Measurements from ENCODE around the gene LYST. TPM values are rescaled to one million over a fixed set of nuclear protein-coding genes. Genes with fewer than 3 reads are reported as not detected.

LYST gene
- polyA plus RNA-seq, 3 donors = 46.3 to 128 (median 67.9) TPM

GRCh38 chr1:235742914-235743599 lies 123.6 kb downstream of the LYST start:
- no peak overlapping the region for H3K9ac ChIP-seq (ENCODE audit: insufficient read depth, low read length, poor library complexity, severe bottlenecking)
- H3K4me1 ChIP-seq (ENCODE audit: control insufficient read depth in 1 of 2, insufficient read depth in 2 of 2, low read length in 2 of 2) = peaks cover 0 to 2% of the 10 kb centered on the region in 2 donors
- H3K9me3 Mint-ChIP-seq = no peaks in the 10 kb centered on the region
- no peaks in the 10 kb centered on the region for H3K27me3 ChIP-seq (ENCODE audit: control insufficient read depth in 2 of 2, insufficient read depth in 2 of 2, low read length in 2 of 2)
- H3K27ac ChIP-seq (ENCODE audit: low read depth in 1 of 2, low read length in 2 of 2) = peak overlapping the region in 1 of 2 donors; percentile 3
- no CpG with 5 or more reads among the region's 5 CpGs for WGBS (ENCODE audit: insufficient coverage)
- H3K27ac Mint-ChIP-seq = no peak overlapping the region
- no peak overlapping the region for H3K4me3 Mint-ChIP-seq
- H3K9me3 ChIP-seq (replicated peaks in 1 of 2; ENCODE audit: control insufficient read depth in 1 of 2, insufficient read depth in 1 of 2, low read length in 2 of 2) = no peaks in the 10 kb centered on the region
- H2AFZ ChIP-seq (ENCODE audit: insufficient read depth, low read depth, low read length, poor library complexity, severe bottlenecking) = no peak overlapping the region
- H3K4me2 ChIP-seq (replicated peaks; ENCODE audit: extremely low read depth, low read length, poor library complexity, severe bottlenecking) = no peak overlapping the region
- peaks cover 12% of the 10 kb centered on the region for H3K4me1 Mint-ChIP-seq
- H3K4me3 ChIP-seq (replicated peaks in 1 of 3; ENCODE audit: low read depth in 2 of 3, low read length in 3 of 3) = no peak overlapping the region
- intact Hi-C loops (cut with micrococcal nuclease) = no loop called here
- H3K36me3 ChIP-seq (replicated peaks in 1 of 2; ENCODE audit: control insufficient read depth in 1 of 2, insufficient read depth in 2 of 2, low read length in 2 of 2) = peaks cover 100% of the 10 kb centered on the region in 2 donors
- peaks cover 55% of the 10 kb centered on the region for H3K79me2 ChIP-seq (ENCODE audit: insufficient read depth, low read length)
- H3K27me3 Mint-ChIP-seq (ENCODE audit: low read depth in 3 of 3) = peaks cover 0 to 2% (median 0%) of the 10 kb centered on the region in 3 donors
- peaks cover 99% of the 10 kb centered on the region for H4K20me1 ChIP-seq (ENCODE audit: insufficient read depth, low read length)
- DNase-seq = no peak
- no peak for TF ChIP-seq CTCF (IDR thresholded peaks at IDR 0.05)
- H3K36me3 Mint-ChIP-seq = peaks cover 76 to 77% of the 10 kb centered on the region in 2 donors

- no peak overlapping the region for H3K9ac ChIP-seq (ENCODE audit: insufficient read depth, low read length, poor library complexity, severe bottlenecking)
- no peak overlapping the region for H3K4me3 ChIP-seq (replicated peaks in 1 of 3; ENCODE audit: low read depth in 2 of 3, low read length in 3 of 3)
- peaks cover 84 to 87% of the 10 kb centered on the region in 2 donors for H3K36me3 Mint-ChIP-seq
- intact Hi-C loops (cut with micrococcal nuclease) = no loop called here
- peaks cover 65% of the 10 kb centered on the region for H3K79me2 ChIP-seq (ENCODE audit: insufficient read depth, low read length)
- H3K9me3 ChIP-seq (replicated peaks in 1 of 2; ENCODE audit: control insufficient read depth in 1 of 2, insufficient read depth in 1 of 2, low read length in 2 of 2) = no peaks in the 10 kb centered on the region
- peak overlapping the region in 1 of 2 donors; percentile 43 for H3K27ac ChIP-seq (ENCODE audit: low read depth in 1 of 2, low read length in 2 of 2)
- no peak overlapping the region for H3K4me2 ChIP-seq (replicated peaks; ENCODE audit: extremely low read depth, low read length, poor library complexity, severe bottlenecking)
- TF ChIP-seq CTCF (IDR thresholded peaks at IDR 0.05) = no peak
- H3K27me3 ChIP-seq (ENCODE audit: control insufficient read depth in 2 of 2, insufficient read depth in 2 of 2, low read length in 2 of 2) = no peaks in the 10 kb centered on the region
- H3K4me1 Mint-ChIP-seq = peaks cover 8% of the 10 kb centered on the region
- peaks cover 0 to 2% of the 10 kb centered on the region in 2 donors for H3K4me1 ChIP-seq (ENCODE audit: control insufficient read depth in 1 of 2, insufficient read depth in 2 of 2, low read length in 2 of 2)
- WGBS (ENCODE audit: insufficient coverage) = 94% methylated on average over 2 of the region's 5 CpGs
- peaks cover 0 to 2% (median 0%) of the 10 kb centered on the region in 3 donors for H3K27me3 Mint-ChIP-seq (ENCODE audit: low read depth in 3 of 3)
- H3K9me3 Mint-ChIP-seq = no peaks in the 10 kb centered on the region
- peaks cover 99% of the 10 kb centered on the region for H4K20me1 ChIP-seq (ENCODE audit: insufficient read depth, low read length)
- peak overlapping the region in 2 of 7 donors; percentile 35 to 83 for H3K27ac Mint-ChIP-seq
- H3K4me3 Mint-ChIP-seq = no peak overlapping the region
- H3K36me3 ChIP-seq (replicated peaks in 1 of 2; ENCODE audit: control insufficient read depth in 1 of 2, insufficient read depth in 2 of 2, low read length in 2 of 2) = peaks cover 99 to 100% of the 10 kb centered on the region in 2 donors
- no peak for DNase-seq
- H2AFZ ChIP-seq (ENCODE audit: insufficient read depth, low read depth, low read length, poor library complexity, severe bottlenecking) = no peak overlapping the region
Measured at GRCh38 chr1:235741294-235741693, 125.4 kb downstream of the LYST start.

All from CD14-positive monocyte (primary cell).